Astrocyte of the cerebellum (primary cell): ENCODE data around the gene MAD2L1BP.

Experiments used
- DNase-seq: peaks from one replicate; pipeline ENCODE4 v3.0.0-alpha.2; 2011; ENCODE audit warnings: low read depth
- H3K4me3 ChIP-seq: 2 replicates; pipeline ENCODE4 v1.5.1; 2011; ENCODE audit warnings: mild to moderate bottlenecking, low read depth, low read length, moderate library complexity
- CTCF ChIP-seq: IDR thresholded peaks from 2 replicates; pipeline ENCODE4 v1.5.1; 2012; ENCODE audit warnings: low read length, low read depth, moderate library complexity, mild to moderate bottlenecking; ENCODE audit errors: missing control alignments
- in situ Hi-C: cut with HindIII; loops from 2 replicates; pipeline ENCODE4 v1.10.0; 2017; ENCODE audit warnings: low sequenced_read_pairs

MAD2L1BP gene

DNA sequence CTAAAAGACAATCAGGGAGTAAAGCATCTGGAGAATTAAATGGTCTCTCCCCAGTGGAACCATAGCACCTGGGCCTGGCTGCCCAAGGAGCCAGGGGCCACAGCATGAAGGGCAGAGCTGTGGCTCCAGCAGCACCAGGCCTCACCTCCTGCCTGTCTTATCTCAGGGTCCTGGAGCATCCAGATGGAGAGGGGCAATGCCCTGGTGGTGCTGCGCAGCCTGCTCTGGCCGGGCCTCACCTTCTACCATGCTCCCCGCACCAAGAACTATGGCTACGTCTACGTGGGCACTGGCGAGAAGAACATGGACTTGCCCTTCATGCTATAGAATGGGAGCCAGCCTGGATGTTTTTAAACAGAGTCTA, 35.0 kb downstream of the MAD2L1BP start:
- H3K4me3 ChIP-seq: no peak overlapping the region
- TF ChIP-seq CTCF: no peak
- in situ Hi-C loops: loop anchor here (5.0 kb wide), 1 partner anchor 107 kb away; no protein-coding TSS in a partner anchor
- DNase-seq: no peak

- in situ Hi-C loops: loop anchor here (5.0 kb wide), 1 partner anchor 106 kb away; no protein-coding TSS in a partner anchor
- no peak overlapping the region for H3K4me3 ChIP-seq
- TF ChIP-seq CTCF: no peak
- DNase-seq: no peak
These were observed 35.6 kb downstream of the MAD2L1BP start for GRCh38 chr6:43671011-43671800.

- H3K4me3 ChIP-seq: no peak overlapping the region
- TF ChIP-seq CTCF: no peak
- DNase-seq: no peak
- in situ Hi-C loops: loop anchor here (5.0 kb wide), 1 partner anchor 105 kb away; no protein-coding TSS in a partner anchor
These were observed 36.4 kb downstream of the MAD2L1BP start for GRCh38 chr6:43671801-43672690.

- DNase-seq: no peak
- in situ Hi-C loops: loop anchor here (5.0 kb wide), 1 partner anchor 104 kb away; no protein-coding TSS in a partner anchor
- no peak for TF ChIP-seq CTCF
- no peak overlapping the region for H3K4me3 ChIP-seq
These were observed 37.9 kb downstream of the MAD2L1BP start for GRCh38 chr6:43673444-43674084.

- no peak for DNase-seq
- H3K4me3 ChIP-seq: no peak overlapping the region
- in situ Hi-C loops: loop anchor here (5.0 kb wide), 1 partner anchor 103 kb away; no protein-coding TSS in a partner anchor
- no peak for TF ChIP-seq CTCF
These were observed 38.7 kb downstream of the MAD2L1BP start for GRCh38 chr6:43674291-43674690.

DNA sequence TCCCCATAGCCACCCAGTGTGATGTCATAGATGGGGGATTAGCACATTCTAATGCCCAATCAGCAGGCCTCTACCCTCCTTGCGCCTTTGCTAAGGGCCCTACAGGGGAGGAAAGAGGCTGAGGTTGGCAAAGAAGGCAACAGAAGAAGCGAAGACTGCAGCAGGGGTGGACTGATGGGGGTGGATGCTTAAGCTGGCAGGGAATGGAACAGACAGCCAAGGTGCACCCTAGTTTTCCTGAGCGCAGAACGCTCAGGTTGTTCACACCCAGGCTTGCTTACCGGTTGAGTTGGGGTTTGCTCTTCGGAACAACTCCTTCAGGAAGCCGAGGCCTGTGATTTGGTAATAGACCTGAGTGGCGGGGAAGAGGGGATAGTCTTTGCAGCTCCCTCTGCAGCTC, 39.3 kb downstream of the MAD2L1BP start:
- no peak overlapping the region for H3K4me3 ChIP-seq
- TF ChIP-seq CTCF: no peak
- in situ Hi-C loops: loop anchor here (5.0 kb wide), 1 partner anchor 102 kb away; no protein-coding TSS in a partner anchor
- DNase-seq: no peak
